H1 (cell line): Measurements from ENCODE around the gene PCDH8. TPM values are rescaled to one million over a fixed set of nuclear protein-coding genes. Genes with fewer than 3 reads are reported as not detected.
A peak's percentile ranks its signal among the peaks of the same experiment; 100 is the strongest.

ENCODE experiments used
- CTCF ChIA-PET: fragments of 300-600 bp; sonication (Branson Sonifier 250); formaldehyde crosslinking; loops from one replicate; lab custom pipeline; 2021; ENCODE audit not compliant: partially characterized antibody; lab: Charles Lee
- POLR2A ChIA-PET: fragments of 300-600 bp; sonication (Branson Sonifier 250); formaldehyde crosslinking; loops from one replicate; lab custom pipeline; 2021; ENCODE audit warnings: inconsistent platforms; ENCODE audit not compliant: partially characterized antibody; lab: Charles Lee
- DNase-seq, 2 experiments: peaks; one replicate each; pipeline versions ENCODE4 v3.0.0 to v3.0.0-alpha.2; 2010 to 2022; ENCODE audit warnings: low spot score in 2 of 2, low read depth in 1 of 2, mixed read lengths in 1 of 2
- FAIRE-seq: peaks from 2 replicates; lab custom pipeline; 2011; peaks lifted over from hg19 to GRCh38; lab: Jason Lieb, UNC
- H2AFZ ChIP-seq: 2 replicates; pipeline ENCODE4 v1.8.1; 2012; ENCODE audit warnings: low read length, inconsistent platforms
- H2AK5ac ChIP-seq: 2 replicates; pipeline ENCODE4 v1.6.1; 2013; ENCODE audit warnings: low read depth, low read length
- H2BK120ac ChIP-seq: replicated peaks from 2 replicates; pipeline ENCODE3; 2013; ENCODE audit warnings: low read depth, low read length, inconsistent platforms
- H2BK12ac ChIP-seq: 2 replicates; pipeline ENCODE4 v1.6.1; 2013; ENCODE audit warnings: low read depth, low read length
- H2BK15ac ChIP-seq: 2 replicates; pipeline ENCODE4 v1.6.1; 2013; ENCODE audit warnings: low read length
- H2BK20ac ChIP-seq: 2 replicates; pipeline ENCODE4 v1.6.1; 2013; ENCODE audit warnings: low read length
- H2BK5ac ChIP-seq: 2 replicates; pipeline ENCODE4 v1.6.1; 2013; ENCODE audit warnings: low read depth, low read length
- H3K14ac ChIP-seq: 2 replicates; pipeline ENCODE4 v1.6.1; 2013; ENCODE audit warnings: inconsistent platforms; ENCODE audit not compliant: insufficient read length
- H3K18ac ChIP-seq: 2 replicates; pipeline ENCODE4 v1.6.1; 2013; ENCODE audit warnings: low read length; ENCODE audit errors: extremely low read depth
- H3K23ac ChIP-seq: 2 replicates; pipeline ENCODE4 v1.6.1; 2013; ENCODE audit warnings: inconsistent platforms; ENCODE audit not compliant: insufficient read length
- H3K23me2 ChIP-seq: 2 replicates; pipeline ENCODE4 v1.6.1; 2013; ENCODE audit warnings: low read depth, low read length
- H3K27ac ChIP-seq: 2 replicates; pipeline ENCODE4 v1.6.1; 2011; ENCODE audit warnings: low read depth, low read length, inconsistent platforms
- H3K27me3 ChIP-seq, 4 experiments: replicated peaks in 1 of 4; 1 replicate in 1 of 4; 2 replicates in 3 of 4; pipeline versions ENCODE4 v1.6.1 to v1.8.1; 2011 to 2013; ENCODE audit warnings: low read length in 3 of 4, mild to moderate bottlenecking in 3 of 4, inconsistent platforms in 2 of 4, mixed read lengths in 2 of 4, moderate library complexity in 1 of 4; ENCODE audit not compliant: control insufficient read depth in 3 of 4, insufficient read depth in 3 of 4; ENCODE audit errors: extremely low read depth in 1 of 4
- H3K36me3 ChIP-seq, 4 experiments: 2 replicates each; pipeline versions ENCODE4 v1.6.1 to v1.8.1; 2011 to 2013; ENCODE audit warnings: mild to moderate bottlenecking in 4 of 4, low read length in 3 of 4, moderate library complexity in 2 of 4, control low read depth in 1 of 4, inconsistent platforms in 1 of 4; ENCODE audit not compliant: insufficient read depth in 4 of 4, control insufficient read depth in 2 of 4
- H3K4ac ChIP-seq: replicated peaks from 2 replicates; pipeline ENCODE3; 2013; ENCODE audit warnings: low read length, low read depth, mixed read lengths, inconsistent platforms; ENCODE audit not compliant: insufficient read length
- H3K4me1 ChIP-seq, 4 experiments: replicated peaks in 1 of 4; 1 replicate in 1 of 4; 2 replicates in 3 of 4; pipeline versions ENCODE4 v1.6.1 to v1.8.1; 2011 to 2013; ENCODE audit warnings: low read length in 3 of 4, inconsistent platforms in 2 of 4, mixed read lengths in 1 of 4; ENCODE audit not compliant: insufficient read depth in 4 of 4, control insufficient read depth in 3 of 4
- H3K4me2 ChIP-seq, 2 experiments: 2 replicates each; pipeline versions ENCODE4 v1.6.1 to v1.8.1; 2011 to 2013; ENCODE audit warnings: low read depth in 2 of 2, low read length in 2 of 2, control low read depth in 1 of 2, inconsistent platforms in 1 of 2, mild to moderate bottlenecking in 1 of 2; ENCODE audit not compliant: insufficient read depth in 1 of 2
- H3K4me3 ChIP-seq, 4 experiments: fragments of 200-600, 300-600 bp in 1 of 4; sonication (generic), shearing (Covaris generic), sonication (Bioruptor Twin) in 1 of 4; 2 replicates each; pipeline versions ENCODE4 v1.5.1 to v1.8.1; 2011 to 2016; ENCODE audit warnings: low read length in 4 of 4, low read depth in 3 of 4, control low read depth in 2 of 4, inconsistent platforms in 2 of 4, mild to moderate bottlenecking in 2 of 4, mixed read lengths in 1 of 4, moderate library complexity in 1 of 4; ENCODE audit not compliant: insufficient read depth in 2 of 4; ENCODE audit errors: extremely low read depth in 1 of 4
- H3K56ac ChIP-seq: replicated peaks from 2 replicates; pipeline ENCODE3; 2013; ENCODE audit warnings: low read depth, mild to moderate bottlenecking, mixed read lengths, low read length, inconsistent platforms; ENCODE audit not compliant: insufficient read length
- H3K79me1 ChIP-seq: 2 replicates; pipeline ENCODE4 v1.6.1; 2013; ENCODE audit warnings: low read depth, low read length, control low read depth
- H3K79me2 ChIP-seq, 2 experiments: 2 replicates each; pipeline versions ENCODE4 v1.6.1 to v1.8.1; 2012 to 2013; ENCODE audit warnings: low read length in 2 of 2, mild to moderate bottlenecking in 2 of 2, inconsistent platforms in 1 of 2; ENCODE audit not compliant: insufficient read depth in 2 of 2, control insufficient read depth in 1 of 2
- H3K9ac ChIP-seq, 4 experiments: replicated peaks in 1 of 4; 1 replicate in 1 of 4; 2 replicates in 3 of 4; pipeline versions ENCODE4 v1.6.1 to v1.8.1; 2011 to 2013; ENCODE audit warnings: low read depth in 3 of 4, low read length in 3 of 4, control low read depth in 2 of 4, mild to moderate bottlenecking in 2 of 4, moderate library complexity in 2 of 4, inconsistent platforms in 1 of 4; ENCODE audit errors: extremely low read depth in 1 of 4
- H3K9me3 ChIP-seq, 2 experiments: 2 replicates each; pipeline versions ENCODE4 v1.6.1 to v1.8.1; 2012 to 2013; ENCODE audit warnings: mild to moderate bottlenecking in 2 of 2, moderate library complexity in 2 of 2, control low read depth in 1 of 2, inconsistent platforms in 1 of 2, low read depth in 1 of 2, low read length in 1 of 2, mixed read lengths in 1 of 2; ENCODE audit not compliant: insufficient read depth in 2 of 2
- H4K20me1 ChIP-seq, 2 experiments: replicated peaks in 1 of 2; 2 replicates each; pipeline versions ENCODE3 to v1.8.1; 2011 to 2013; ENCODE audit warnings: inconsistent platforms in 2 of 2, low read length in 2 of 2, mild to moderate bottlenecking in 1 of 2; ENCODE audit not compliant: insufficient read depth in 2 of 2, control insufficient read depth in 1 of 2
- H4K5ac ChIP-seq: 2 replicates; pipeline ENCODE4 v1.6.1; 2013; ENCODE audit warnings: low read length, low read depth, mixed read lengths, inconsistent platforms; ENCODE audit not compliant: insufficient read length
- H4K8ac ChIP-seq: 2 replicates; pipeline ENCODE4 v1.8.0; 2013; ENCODE audit warnings: mild to moderate bottlenecking, moderate library complexity, low read length, inconsistent platforms; ENCODE audit not compliant: insufficient read depth; ENCODE audit errors: extremely low read depth
- H4K91ac ChIP-seq: replicated peaks from 2 replicates; pipeline ENCODE3; 2013; ENCODE audit warnings: low read length, mixed read lengths, inconsistent platforms; ENCODE audit not compliant: insufficient read length
- JUN ChIP-seq: IDR thresholded peaks from 2 replicates; pipeline ENCODE4 v1.6.1; 2011; ENCODE audit warnings: low read depth, mild to moderate bottlenecking, improper control_type of control experiment, low read length
- RAD21 ChIP-seq, 2 experiments: IDR thresholded peaks in 1 of 2; conservative IDR thresholded peaks in 1 of 2; 2 replicates each; pipeline ENCODE4 v1.6.1; 2011; ENCODE audit warnings: low read depth in 2 of 2, low read length in 2 of 2, improper control_type of control experiment in 1 of 2, inconsistent platforms in 1 of 2, mild to moderate bottlenecking in 1 of 2, moderate library complexity in 1 of 2
- WGBS, 2 experiments: shearing (Covaris generic) in 1 of 2; methylation state at CpG; one replicate each; pipeline versions ENCODE4 v1.1.6 to v1.1.7; 2013 to 2015; ENCODE audit warnings: low lambda C conversion rate in 2 of 2, mixed read lengths in 2 of 2, inconsistent platforms in 1 of 2, low coverage in 1 of 2, missing lambda C conversion rate in 1 of 2; ENCODE audit not compliant: insufficient replicate concordance in 2 of 2, insufficient coverage in 1 of 2, insufficient read length in 1 of 2; ENCODE audit errors: extremely low coverage in 1 of 2, missing lambda C conversion rate in 1 of 2; 5-methylcytosine and 5-hydroxymethylcytosine counted together
- polyA plus RNA-seq, 7 experiments: library from polyadenylated mRNA; depleted of rRNA in 3 of 7; stranded (reverse) in 5 of 7; unstranded in 2 of 7; fragments of >200 nt in 5 of 7; fragments of 200-250 nt in 2 of 7; gene quantifications; 1 replicate in 5 of 7; 2 replicates in 1 of 7; 4 replicates in 1 of 7; pipeline versions ENCODE4 v1.2.1 to v1.2.3, GENCODE V29; 2011 to 2013; ENCODE audit warnings: missing spikeins in 2 of 7, mixed read lengths in 2 of 7
- total RNA-seq: library from RNA; stranded (reverse); fragmentation: NEBNext Ultra II Directional; extraction: Animal tissue kit (Norgen Biotek cat#: 25700); gene quantifications from 2 replicates; pipeline ENCODE4 v1.2.1, GENCODE V29; 2021
- TF ChIP-seq, protein P1 (sequence below), 3 experiments: IDR thresholded peaks; 1 replicate in 2 of 3; 2 replicates in 1 of 3; pipeline versions ENCODE4 v1.5.1 to v1.6.1; 2011; ENCODE audit warnings: low read length in 3 of 3, mild to moderate bottlenecking in 3 of 3, inconsistent platforms in 2 of 3, low read depth in 1 of 3, moderate library complexity in 1 of 3; ENCODE audit not compliant: insufficient read depth in 1 of 3; ENCODE audit errors: control extremely low read depth in 1 of 3

The PCDH8 gene
- total and polyA plus RNA-seq, 2 of the 8 experiments (the other 6 are each of a cell fraction or from before 2014, with no cell fraction given): 0.82 to 1.6 TPM

DNA sequence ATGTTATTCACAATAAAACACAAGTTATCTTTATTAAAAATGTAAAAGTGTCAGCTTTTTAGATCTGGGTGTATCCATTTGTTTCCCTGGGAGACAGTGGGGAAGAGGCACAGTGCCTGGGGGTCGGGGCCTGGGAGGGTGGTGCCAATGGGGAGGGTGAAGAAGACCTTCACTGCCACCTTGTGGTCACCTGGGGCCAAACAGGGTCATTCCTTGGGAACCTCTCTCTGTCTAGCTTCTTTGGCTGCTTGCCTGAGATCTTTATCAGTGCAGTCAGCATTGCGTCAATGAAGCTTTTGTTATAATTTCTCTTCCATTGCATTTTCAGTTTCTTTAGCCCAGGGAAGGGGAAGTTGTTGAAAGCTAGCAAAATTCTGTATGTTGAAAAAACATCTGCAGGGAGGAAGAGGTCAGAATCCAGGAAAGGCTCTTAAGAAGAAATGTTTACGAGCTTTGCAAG is 39.1 kb downstream of the PCDH8 start:
- H3K79me1 ChIP-seq: no peaks in the 10 kb centered on the region
- no peak overlapping the region for H4K8ac ChIP-seq
- no peak overlapping the region for H4K5ac ChIP-seq
- H4K20me1 ChIP-seq: no peaks in the 10 kb centered on the region
- H3K23ac ChIP-seq: no peak overlapping the region
- H2BK5ac ChIP-seq: no peak overlapping the region
- no peak overlapping the region for H3K56ac ChIP-seq
- H3K4me3 ChIP-seq: no peak overlapping the region
- no peak overlapping the region for H3K18ac ChIP-seq
- H3K79me2 ChIP-seq: no peaks in the 10 kb centered on the region
- no peaks in the 10 kb centered on the region; the same call in 1 of the 2 replicates for H3K23me2 ChIP-seq
- no peak overlapping the region for H2BK15ac ChIP-seq
- no peak for TF ChIP-seq JUN
- TF ChIP-seq RAD21 (IDR thresholded peaks at IDR 0.05 in 1 of 2, conservative IDR thresholded peaks at IDR 0.05 in 1 of 2; ENCODE audit: low read depth in 2 of 2, low read length in 2 of 2): peak; percentile 96 to 97
- TF ChIP-seq, protein P1, sequence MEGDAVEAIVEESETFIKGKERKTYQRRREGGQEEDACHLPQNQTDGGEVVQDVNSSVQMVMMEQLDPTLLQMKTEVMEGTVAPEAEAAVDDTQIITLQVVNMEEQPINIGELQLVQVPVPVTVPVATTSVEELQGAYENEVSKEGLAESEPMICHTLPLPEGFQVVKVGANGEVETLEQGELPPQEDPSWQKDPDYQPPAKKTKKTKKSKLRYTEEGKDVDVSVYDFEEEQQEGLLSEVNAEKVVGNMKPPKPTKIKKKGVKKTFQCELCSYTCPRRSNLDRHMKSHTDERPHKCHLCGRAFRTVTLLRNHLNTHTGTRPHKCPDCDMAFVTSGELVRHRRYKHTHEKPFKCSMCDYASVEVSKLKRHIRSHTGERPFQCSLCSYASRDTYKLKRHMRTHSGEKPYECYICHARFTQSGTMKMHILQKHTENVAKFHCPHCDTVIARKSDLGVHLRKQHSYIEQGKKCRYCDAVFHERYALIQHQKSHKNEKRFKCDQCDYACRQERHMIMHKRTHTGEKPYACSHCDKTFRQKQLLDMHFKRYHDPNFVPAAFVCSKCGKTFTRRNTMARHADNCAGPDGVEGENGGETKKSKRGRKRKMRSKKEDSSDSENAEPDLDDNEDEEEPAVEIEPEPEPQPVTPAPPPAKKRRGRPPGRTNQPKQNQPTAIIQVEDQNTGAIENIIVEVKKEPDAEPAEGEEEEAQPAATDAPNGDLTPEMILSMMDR (IDR thresholded peaks at IDR 0.05; ENCODE audit: control extremely low read depth in 1 of 3, insufficient read depth in 1 of 3, low read depth in 1 of 3, low read length in 3 of 3): peak; percentile 85 to 91 (median 86)
- no peak overlapping the region for H2BK120ac ChIP-seq
- H2BK12ac ChIP-seq: no peak overlapping the region
- no peak overlapping the region for H3K4ac ChIP-seq
- no peak overlapping the region for H2AFZ ChIP-seq
- 58% methylated on average over 3 of the region's 3 CpGs; no CpG with 5 or more reads in 1 of the 2 experiments for WGBS, 2 experiments
- no peak overlapping the region for H4K91ac ChIP-seq
- no peak overlapping the region for H3K9ac ChIP-seq
- no peaks in the 10 kb centered on the region for H3K27me3 ChIP-seq
- no peak overlapping the region for H2BK20ac ChIP-seq
- peaks cover 0 to 6% (median 4%) of the 10 kb centered on the region in 4 experiments; a peak in 4 of 7 replicates for H3K4me1 ChIP-seq
- H3K36me3 ChIP-seq: no peaks in the 10 kb centered on the region
- no peak overlapping the region for H3K14ac ChIP-seq
- peak; percentile 61 to 88 for DNase-seq
- CTCF ChIA-PET: interaction anchor here (0.6 to 8.5 kb wide), 70 partner anchors 9 to 391 kb away, joined by 3 to 75 read pairs (median 5); partner anchors contain the start of genes CNMD, PCDH8 and SUGT1
- FAIRE-seq: peak; percentile 99
- no peak overlapping the region for H2AK5ac ChIP-seq
- no peak overlapping the region for H3K27ac ChIP-seq
- POLR2A ChIA-PET: interaction anchor here (0.6 to 2.5 kb wide), 9 partner anchors 17 to 156 kb away, joined by 3 to 12 read pairs (median 3); partner anchors contain the start of genes CNMD and SUGT1
- H3K4me2 ChIP-seq: no peak overlapping the region
- H3K9me3 ChIP-seq: no peaks in the 10 kb centered on the region
